Tibial nerve (tissue), 4 donors: ENCODE data around the gene SP140. TPM values are rescaled to one million over a fixed set of nuclear protein-coding genes. Genes with fewer than 3 reads are reported as not detected.

Experiments
- DNase-seq, 2 donors: peaks; one replicate each; pipeline ENCODE4 v3.0.0-alpha.2; 2019; ENCODE audit warnings: low spot score in 2 of 2
- H3K27ac ChIP-seq, 4 donors: fragments of 200-600 bp; sonication (generic) in 3 of 4; one replicate each; pipeline ENCODE4 v1.5.1; 2017 to 2019; ENCODE audit warnings: mild to moderate bottlenecking in 1 of 4
- H3K27me3 ChIP-seq, 2 donors: fragments of 200-600 bp; sonication (generic) in 1 of 2; one replicate each; pipeline versions ENCODE4 v1.5.1 to v1.6.0; 2017 to 2019
- H3K36me3 ChIP-seq, 3 donors: fragments of 200-600 bp; sonication (generic); one replicate each; pipeline ENCODE4 v1.5.1; 2018 to 2019
- H3K4me1 ChIP-seq, 4 donors: fragments of 200-600 bp; sonication (generic) in 3 of 4; one replicate each; pipeline ENCODE4 v1.5.1; 2017 to 2019
- H3K4me3 ChIP-seq, 4 donors: fragments of 200-600 bp; sonication (generic) in 3 of 4; one replicate each; pipeline ENCODE4 v1.5.1; 2017 to 2019; ENCODE audit warnings: mild to moderate bottlenecking in 1 of 4, moderate library complexity in 1 of 4
- H3K9me3 ChIP-seq, 4 donors: fragments of 200-600 bp; sonication (generic) in 3 of 4; one replicate each; pipeline ENCODE4 v1.5.1; 2017 to 2019
- EP300 ChIP-seq, 2 donors: sonication (generic); formaldehyde crosslinking; IDR thresholded peaks; one replicate each; pipeline ENCODE4 v1.6.1; 2017; ENCODE audit warnings: antibody characterized with exemption in 2 of 2, mild to moderate bottlenecking in 1 of 2
- POLR2A ChIP-seq, 2 donors: fragments of 450-650 bp; IDR thresholded peaks; one replicate each; pipeline ENCODE4 v1.6.1; 2017; ENCODE audit warnings: antibody characterized with exemption in 2 of 2, mild to moderate bottlenecking in 2 of 2, moderate library complexity in 2 of 2
- WGBS, 2 donors: methylation state at CpG; one replicate each; pipeline ENCODE4 v1.1.5; 2018; 5-methylcytosine and 5-hydroxymethylcytosine counted together
- total RNA-seq, 4 donors: library from RNA; depleted of rRNA; stranded (reverse); fragments of >200 nt; gene quantifications; one replicate each; pipeline ENCODE4 v1.1.0, GENCODE V29; 2016
- TF ChIP-seq, protein P1 (sequence below), 5 experiments: fragments of 200-600 bp in 3 of 5; fragments of 450-650 bp in 2 of 5; sonication (generic) in 3 of 5; IDR thresholded peaks; one replicate each; pipeline ENCODE4 v1.5.1; 2016 to 2019; ENCODE audit warnings: antibody characterized with exemption in 5 of 5, mild to moderate bottlenecking in 3 of 5, moderate library complexity in 2 of 5

Gene SP140
- total RNA-seq, 4 donors from 2014 or later, result 0.63 to 4.5 (median 1.4) TPM

DNA sequence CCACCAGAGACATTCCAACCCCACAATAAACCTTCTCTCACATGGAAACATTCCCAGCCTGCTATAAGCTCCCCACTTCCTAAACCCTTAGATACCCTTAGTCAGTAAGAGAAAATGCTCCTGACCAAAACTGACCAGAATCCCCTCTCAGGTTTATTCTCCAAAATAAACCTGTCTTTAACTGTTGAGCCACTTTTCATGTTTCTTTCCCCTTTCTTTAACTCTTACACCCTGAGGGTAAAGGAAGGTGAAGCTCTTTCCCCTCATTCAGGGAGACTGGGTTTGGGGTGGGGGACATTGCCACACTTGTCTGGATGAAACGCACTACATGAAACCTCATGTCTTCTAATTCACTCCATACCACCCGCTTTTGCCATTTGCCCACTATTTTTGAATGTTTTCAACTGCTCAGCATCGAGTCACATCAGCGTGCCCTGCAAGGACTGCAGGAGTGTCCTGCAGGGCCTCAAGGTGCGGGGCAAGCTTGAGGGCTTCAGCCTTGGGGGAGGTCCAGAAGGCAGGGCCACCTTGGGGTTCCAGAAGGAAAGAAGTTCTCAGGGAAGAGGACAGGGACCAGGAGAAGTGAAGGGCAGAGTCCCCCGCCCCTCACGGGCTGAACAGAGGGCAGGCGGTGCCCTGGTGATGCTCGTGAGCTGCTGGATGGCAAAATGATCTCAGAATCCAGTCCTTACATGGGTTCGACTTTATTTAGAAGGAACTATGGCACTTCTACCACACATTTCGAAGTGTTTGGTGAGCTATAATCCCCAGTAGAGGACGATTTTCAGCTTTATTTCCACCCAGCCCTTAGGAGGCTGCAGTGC lies 97.2 kb downstream of the SP140 start:
- no peak for DNase-seq
- Histone ChIP-seq H3K4me1 (peaks cover 0 to 10% (median 5%) of the 10 kb centered on the region in 4 donors), H3K4me3 (no peak overlapping the region), H3K36me3 (peaks cover 0 to 5% (median 0%) of the 10 kb centered on the region in 3 donors), H3K9me3 (peaks cover 0 to 22% (median 0%) of the 10 kb centered on the region in 4 donors), H3K27ac (no peak overlapping the region), H3K27me3 (no peaks in the 10 kb centered on the region)
- WGBS, 2 donors, result 87 to 91% methylated on average over 11 to 12 of the region's 12 CpGs
- TF ChIP-seq EP300 (IDR thresholded peaks at IDR 0.05), result no peak
- TF ChIP-seq, protein P1, sequence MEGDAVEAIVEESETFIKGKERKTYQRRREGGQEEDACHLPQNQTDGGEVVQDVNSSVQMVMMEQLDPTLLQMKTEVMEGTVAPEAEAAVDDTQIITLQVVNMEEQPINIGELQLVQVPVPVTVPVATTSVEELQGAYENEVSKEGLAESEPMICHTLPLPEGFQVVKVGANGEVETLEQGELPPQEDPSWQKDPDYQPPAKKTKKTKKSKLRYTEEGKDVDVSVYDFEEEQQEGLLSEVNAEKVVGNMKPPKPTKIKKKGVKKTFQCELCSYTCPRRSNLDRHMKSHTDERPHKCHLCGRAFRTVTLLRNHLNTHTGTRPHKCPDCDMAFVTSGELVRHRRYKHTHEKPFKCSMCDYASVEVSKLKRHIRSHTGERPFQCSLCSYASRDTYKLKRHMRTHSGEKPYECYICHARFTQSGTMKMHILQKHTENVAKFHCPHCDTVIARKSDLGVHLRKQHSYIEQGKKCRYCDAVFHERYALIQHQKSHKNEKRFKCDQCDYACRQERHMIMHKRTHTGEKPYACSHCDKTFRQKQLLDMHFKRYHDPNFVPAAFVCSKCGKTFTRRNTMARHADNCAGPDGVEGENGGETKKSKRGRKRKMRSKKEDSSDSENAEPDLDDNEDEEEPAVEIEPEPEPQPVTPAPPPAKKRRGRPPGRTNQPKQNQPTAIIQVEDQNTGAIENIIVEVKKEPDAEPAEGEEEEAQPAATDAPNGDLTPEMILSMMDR (IDR thresholded peaks at IDR 0.05), result no peak
- no peak for TF ChIP-seq POLR2A (IDR thresholded peaks at IDR 0.05)

DNA sequence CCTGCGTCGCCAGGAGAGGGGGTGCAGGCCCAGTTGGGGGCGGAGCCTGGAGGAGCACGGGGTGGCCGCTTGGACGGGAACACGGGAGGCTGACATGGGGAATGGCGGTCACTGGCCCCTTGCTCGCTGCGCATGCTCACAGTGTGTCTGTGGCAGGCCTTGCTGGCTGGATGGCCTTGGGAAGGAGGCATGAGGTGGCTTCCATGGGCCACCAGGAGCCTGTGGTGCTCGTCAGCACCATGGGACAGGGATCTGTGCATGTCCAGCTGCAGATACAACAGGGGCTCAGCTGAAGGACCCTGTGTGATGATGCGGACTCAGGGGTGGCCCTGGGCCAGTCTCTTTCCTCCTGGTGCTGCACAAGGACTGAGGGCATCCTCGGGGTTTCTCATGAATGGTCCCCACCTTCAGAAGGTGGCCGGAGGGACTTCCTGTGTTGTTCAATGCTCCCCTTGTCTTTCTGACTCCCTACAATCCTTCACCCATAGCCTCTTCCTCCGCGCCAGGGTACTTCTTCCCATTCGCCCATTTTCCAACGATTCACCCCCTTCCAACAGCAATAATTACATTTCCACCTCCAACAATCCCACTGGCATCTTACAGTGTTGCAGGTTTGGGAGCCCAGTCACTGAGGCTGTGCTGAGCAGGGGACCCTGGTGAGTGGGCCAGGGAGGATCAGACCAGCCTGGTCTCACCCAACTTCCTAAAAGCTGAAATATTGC lies 98.0 kb downstream of the SP140 start:
- no peak for DNase-seq
- no peaks in the 10 kb centered on the region for H3K27me3 ChIP-seq
- H3K9me3 ChIP-seq, result peaks cover 0 to 22% (median 0%) of the 10 kb centered on the region in 4 donors
- peaks cover 0 to 5% (median 0%) of the 10 kb centered on the region in 3 donors for H3K36me3 ChIP-seq
- TF ChIP-seq, protein P1 (IDR thresholded peaks at IDR 0.05), result no peak
- no peak for TF ChIP-seq POLR2A (IDR thresholded peaks at IDR 0.05)
- 84 to 92% methylated on average over 17 to 18 of the region's 18 CpGs for WGBS, 2 donors
- H3K4me3 ChIP-seq, result no peak overlapping the region
- no peak overlapping the region for H3K27ac ChIP-seq
- H3K4me1 ChIP-seq, result peaks cover 0 to 16% (median 9%) of the 10 kb centered on the region in 4 donors

DNA sequence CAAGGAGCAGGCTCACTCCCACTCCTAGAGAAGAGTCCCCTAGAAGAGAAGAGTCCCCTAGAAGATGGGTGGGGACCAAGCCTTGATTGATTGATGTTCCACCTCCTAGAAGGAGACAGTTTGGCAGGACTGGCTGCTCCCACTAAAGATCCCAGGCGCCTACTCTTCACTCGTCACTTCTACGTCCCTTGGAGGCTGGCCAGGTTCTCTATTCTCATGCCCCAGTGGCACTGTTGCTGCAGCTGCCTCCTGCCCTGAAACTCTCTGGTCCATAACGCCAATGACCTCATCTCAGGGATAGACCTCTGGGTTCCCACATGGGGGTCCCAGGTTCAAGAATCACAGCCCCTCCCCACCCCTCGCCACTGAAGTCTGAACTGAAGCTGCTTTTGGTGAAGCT lies 99.0 kb downstream of the SP140 start:
- Histone ChIP-seq H3K4me3 (no peak overlapping the region), H3K36me3 (peaks cover 0 to 9% (median 0%) of the 10 kb centered on the region in 3 donors), H3K9me3 (peaks cover 0 to 22% (median 0%) of the 10 kb centered on the region in 4 donors), H3K27ac (no peak overlapping the region), H3K4me1 (peaks cover 0 to 21% (median 14%) of the 10 kb centered on the region in 4 donors), H3K27me3 (no peaks in the 10 kb centered on the region)
- WGBS, 2 donors, result 75 to 81% methylated on average over 4 to 5 of the region's 5 CpGs
- TF ChIP-seq POLR2A (IDR thresholded peaks at IDR 0.05) (no peak), EP300 (IDR thresholded peaks at IDR 0.05) (no peak)
- TF ChIP-seq, protein P1 (IDR thresholded peaks at IDR 0.05), result no peak
- no peak for DNase-seq

DNA sequence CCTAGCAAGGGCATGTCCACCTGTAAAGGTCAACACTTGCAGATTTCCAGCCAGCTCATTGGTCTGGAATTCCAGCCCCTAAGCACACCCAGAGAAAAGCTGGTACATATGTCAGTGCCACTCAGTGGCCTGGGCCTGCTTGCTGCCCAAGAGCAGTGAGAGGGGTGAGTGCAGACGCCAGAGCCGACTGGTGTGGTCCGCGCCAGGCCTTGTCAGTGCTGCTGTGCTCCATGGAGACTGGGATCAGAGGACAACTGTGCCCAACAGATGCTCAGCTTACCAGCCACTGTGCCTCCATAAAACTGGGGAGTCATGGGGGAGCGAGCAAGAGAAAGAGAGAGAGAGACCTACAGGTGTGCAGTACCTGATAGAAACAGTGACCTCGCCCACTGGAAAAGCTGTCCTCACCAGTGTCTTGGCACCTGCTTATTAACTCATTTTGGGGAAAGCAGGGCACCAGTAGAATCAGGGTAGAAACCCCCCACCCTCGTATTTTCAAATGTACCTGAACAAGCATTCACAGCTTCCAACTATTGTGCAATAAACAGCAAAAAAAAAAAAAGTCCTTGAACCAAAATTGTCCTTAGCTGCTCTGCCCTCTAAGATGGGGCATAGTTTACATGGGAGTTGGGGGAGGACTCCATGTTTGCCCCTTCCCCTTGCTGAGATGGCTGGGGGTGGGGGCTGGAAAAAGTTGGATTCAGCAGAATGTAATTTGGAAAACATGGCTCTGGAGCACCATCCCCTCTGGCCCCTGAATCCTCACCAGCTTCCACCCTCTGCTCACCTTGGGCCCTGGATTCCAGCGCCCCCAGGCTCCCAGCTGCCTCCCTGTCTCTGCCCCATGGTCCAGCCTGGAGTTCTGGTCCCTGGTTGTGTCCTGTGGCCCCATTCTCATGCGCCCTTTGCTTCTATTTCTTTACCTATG lies 100.0 kb downstream of the SP140 start:
- Histone ChIP-seq H3K9me3 (peaks cover 0 to 22% (median 0%) of the 10 kb centered on the region in 4 donors), H3K27me3 (no peaks in the 10 kb centered on the region), H3K36me3 (peaks cover 0 to 16% (median 0%) of the 10 kb centered on the region in 3 donors), H3K4me3 (no peak overlapping the region), H3K4me1 (peaks cover 0 to 21% (median 14%) of the 10 kb centered on the region in 4 donors), H3K27ac (no peak overlapping the region)
- TF ChIP-seq EP300 (IDR thresholded peaks at IDR 0.05) (no peak), POLR2A (IDR thresholded peaks at IDR 0.05) (no peak)
- TF ChIP-seq, protein P1 (IDR thresholded peaks at IDR 0.05), result no peak
- whole genome bisulfite sequencing, 2 donors, result 90 to 99% methylated on average over 9 of the region's 9 CpGs
- no peak for DNase-seq
